IMR-90 (cell line): ENCODE data around the gene JADE3. TPM values are rescaled to one million over a fixed set of nuclear protein-coding genes. Genes with fewer than 3 reads are reported as not detected.
"Not testable (repeated sequence)": the region's sequence is repeated elsewhere in the genome, so short reads cannot be mapped to it uniquely, and the experiment has no call there.

Experiments
- ATAC-seq: fragments of 200-7000 bp; cut with Tn5 transposase; 2 replicates; pipeline ENCODE4 v1.9.1; 2020; ENCODE audit warnings: low read depth, mild to moderate bottlenecking, moderate library complexity
- BruUV-seq: library from RNA; stranded (reverse); fragments of 400-500 nt; replicated peaks from 2 replicates; lab custom pipeline; 2021; lab: Mats Ljungman, UMichigan
- CTCF ChIA-PET: fragments of 300-600 bp; formaldehyde crosslinking; extraction: SDS; loops from one replicate; lab custom pipeline; 2021; ENCODE audit warnings: antibody characterized with exemption; lab: Yijun Ruan, JAX
- POLR2A ChIA-PET: fragments of 300-600 bp; sonication (Branson Sonifier 250); formaldehyde crosslinking; loops from one replicate; lab custom pipeline; 2022; ENCODE audit warnings: antibody characterized with exemption; ENCODE audit not compliant: unreplicated experiment; lab: Charles Lee
- DNase-seq: peaks from one replicate; pipeline ENCODE4 v3.0.0; 2013
- H2AFZ ChIP-seq: replicated peaks from 2 replicates; pipeline ENCODE3; 2013; ENCODE audit warnings: low read length, mild to moderate bottlenecking; ENCODE audit not compliant: poor library complexity
- H2AK5ac ChIP-seq: 2 replicates; pipeline ENCODE4 v1.6.1; 2013; ENCODE audit warnings: low read depth, low read length, inconsistent platforms
- H2AK9ac ChIP-seq: replicated peaks from 2 replicates; pipeline ENCODE3; 2013; ENCODE audit warnings: mild to moderate bottlenecking, low read depth, low read length, moderate library complexity; ENCODE audit not compliant: poor library complexity
- H2BK120ac ChIP-seq: 2 replicates; pipeline ENCODE4 v1.6.1; 2013; ENCODE audit warnings: low read depth, low read length, inconsistent platforms
- H2BK15ac ChIP-seq: 3 replicates; pipeline ENCODE4 v1.6.1; 2013; ENCODE audit warnings: low read depth, low read length, inconsistent platforms
- H2BK20ac ChIP-seq: 2 replicates; pipeline ENCODE4 v1.6.1; 2013; ENCODE audit warnings: low read depth, mild to moderate bottlenecking, inconsistent platforms, low read length, moderate library complexity
- H2BK5ac ChIP-seq: 2 replicates; pipeline ENCODE4 v1.6.1; 2013; ENCODE audit warnings: mild to moderate bottlenecking, low read depth, low read length, inconsistent platforms; ENCODE audit not compliant: poor library complexity, severe bottlenecking
- H3K14ac ChIP-seq: replicated peaks from 2 replicates; pipeline ENCODE4 v1.6.1; 2013; ENCODE audit warnings: low read depth, low read length, inconsistent platforms
- H3K18ac ChIP-seq: 2 replicates; pipeline ENCODE4 v1.6.1; 2013; ENCODE audit warnings: low read depth, low read length, control low read depth
- H3K23ac ChIP-seq: 2 replicates; pipeline ENCODE4 v1.6.1; 2013; ENCODE audit warnings: low read depth, low read length, inconsistent platforms
- H3K27ac ChIP-seq: 2 replicates; pipeline ENCODE4 v1.5.1; 2013; ENCODE audit warnings: mild to moderate bottlenecking, control low read depth, low read length; ENCODE audit not compliant: insufficient read depth
- H3K27me3 ChIP-seq: 2 replicates; pipeline ENCODE4 v1.6.1; 2013; ENCODE audit warnings: low read length; ENCODE audit not compliant: control insufficient read depth, insufficient read depth
- H3K36me3 ChIP-seq: 2 replicates; pipeline ENCODE4 v1.6.1; 2013; ENCODE audit warnings: low read length, mixed read lengths; ENCODE audit not compliant: control insufficient read depth, insufficient read depth
- H3K4ac ChIP-seq: 2 replicates; pipeline ENCODE4 v1.6.1; 2013; ENCODE audit warnings: low read depth, low read length, inconsistent platforms
- H3K4me1 ChIP-seq: 2 replicates; pipeline ENCODE4 v1.6.1; 2013; ENCODE audit warnings: low read length, mixed read lengths; ENCODE audit not compliant: control insufficient read depth, insufficient read depth
- H3K4me2 ChIP-seq: 2 replicates; pipeline ENCODE4 v1.6.1; 2013; ENCODE audit warnings: low read depth, mild to moderate bottlenecking, control low read depth, low read length, moderate library complexity
- H3K4me3 ChIP-seq: 2 replicates; pipeline ENCODE4 v1.5.1; 2013; ENCODE audit warnings: low read depth, mild to moderate bottlenecking, control low read depth, low read length, moderate library complexity; ENCODE audit not compliant: insufficient read depth
- H3K56ac ChIP-seq: 2 replicates; pipeline ENCODE4 v1.6.1; 2013; ENCODE audit warnings: low read length, inconsistent platforms; ENCODE audit not compliant: insufficient read depth; ENCODE audit errors: extremely low read depth
- H3K79me1 ChIP-seq, 2 experiments: 2 replicates each; pipeline ENCODE4 v1.6.1; 2013; ENCODE audit warnings: low read length in 2 of 2, inconsistent platforms in 1 of 2, low read depth in 1 of 2
- H3K9ac ChIP-seq: 2 replicates; pipeline ENCODE4 v1.6.1; 2013; ENCODE audit warnings: low read depth, low read length, control low read depth
- H3K9me1 ChIP-seq: 2 replicates; pipeline ENCODE4 v1.6.1; 2013; ENCODE audit warnings: low read length, inconsistent platforms; ENCODE audit not compliant: insufficient read depth
- H3K9me3 ChIP-seq: 2 replicates; pipeline ENCODE4 v1.6.1; 2013; ENCODE audit warnings: low read length; ENCODE audit not compliant: control insufficient read depth, insufficient read depth
- H4K20me1 ChIP-seq: 2 replicates; pipeline ENCODE4 v1.6.1; 2013; ENCODE audit warnings: low read length, inconsistent platforms; ENCODE audit not compliant: insufficient read depth
- H4K5ac ChIP-seq: 2 replicates; pipeline ENCODE4 v1.6.1; 2013; ENCODE audit warnings: mild to moderate bottlenecking, low read depth, low read length, control low read depth
- H4K8ac ChIP-seq, 2 experiments: 2 replicates each; pipeline ENCODE4 v1.6.1; 2013; ENCODE audit warnings: low read depth in 2 of 2, low read length in 2 of 2, control low read depth in 1 of 2, inconsistent platforms in 1 of 2
- H4K91ac ChIP-seq: 2 replicates; pipeline ENCODE4 v1.6.1; 2013; ENCODE audit warnings: low read depth, low read length, inconsistent platforms; ENCODE audit not compliant: insufficient read depth
- WGBS, 2 experiments: methylation state at CpG; one replicate each; pipeline versions ENCODE4 v1.1.5 to v1.1.7; 2013; ENCODE audit warnings: missing lambda C conversion rate in 2 of 2; ENCODE audit not compliant: insufficient read length in 1 of 2; ENCODE audit errors: extremely low coverage in 2 of 2; 5-methylcytosine and 5-hydroxymethylcytosine counted together
- dilution Hi-C: fragments of 300-500 bp; cut with HindIII; formaldehyde crosslinking; loops from one replicate; pipeline ENCODE4 v1.14.3; 2018; ENCODE audit warnings: low sequenced_read_pairs; ENCODE audit not compliant: unreplicated experiment
- in situ Hi-C: fragments of 300-500 bp; cut with MboI; formaldehyde crosslinking; loops from 3 replicates; pipeline ENCODE4 v1.14.3; 2019; ENCODE audit warnings: low sequenced_read_pairs, inconsistent platforms, mixed read lengths
- intact Hi-C: fragments of 100-400 bp; cut with micrococcal nuclease; formaldehyde crosslinking; loops from 2 replicates; pipeline ENCODE4 v1.10.0; 2022
- polyA plus RNA-seq, 3 experiments: library from polyadenylated mRNA; depleted of rRNA; stranded (reverse); fragments of >200 nt; gene quantifications; 2 replicates each; pipeline ENCODE4 v1.2.3, GENCODE V29; 2012; ENCODE audit warnings: low replicate concordance in 1 of 3
- total RNA-seq: library from RNA; depleted of rRNA; stranded (reverse); fragments of >200 nt; gene quantifications from 2 replicates; pipeline ENCODE4 v1.2.3, GENCODE V29; 2012

The JADE3 gene
- total and polyA plus RNA-seq, 2 of the 4 experiments (the other 2 are of a cell fraction) = 2.1 to 4.7 TPM

DNA sequence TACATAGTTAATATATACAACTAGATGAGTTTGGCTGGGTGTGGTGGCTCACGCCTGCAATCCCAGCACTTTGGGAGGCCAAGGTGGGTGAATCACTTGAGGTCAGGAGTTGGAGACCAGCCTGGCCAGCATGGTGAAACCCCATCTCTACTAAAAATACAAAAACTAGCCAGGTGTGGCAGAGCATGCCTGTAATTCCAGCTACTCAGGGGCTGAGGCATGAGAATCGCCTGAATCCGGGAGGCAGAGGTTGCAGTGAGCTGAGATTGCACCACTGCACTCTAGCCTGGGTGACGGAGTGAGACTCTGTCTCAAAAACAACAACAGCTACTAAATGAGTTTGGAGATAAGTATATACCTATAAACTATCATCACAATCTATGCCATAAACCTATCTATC lies 64.8 kb downstream of the JADE3 start:
- H4K91ac ChIP-seq, H2BK20ac ChIP-seq, in situ Hi-C loops, H4K5ac ChIP-seq, H2AFZ ChIP-seq, H3K79me1 ChIP-seq, H3K4me1 ChIP-seq, dilution Hi-C loops, ATAC-seq, H3K4me3 ChIP-seq, H3K18ac ChIP-seq, H3K56ac ChIP-seq, CTCF ChIA-PET, H3K9me1 ChIP-seq, H2AK9ac ChIP-seq, H3K4me2 ChIP-seq, H2BK5ac ChIP-seq, H3K9ac ChIP-seq, H3K14ac ChIP-seq, H2BK120ac ChIP-seq, POLR2A ChIA-PET, H2BK15ac ChIP-seq, H4K8ac ChIP-seq, H4K20me1 ChIP-seq, H3K27me3 ChIP-seq, H3K23ac ChIP-seq, H3K9me3 ChIP-seq, H3K4ac ChIP-seq, H2AK5ac ChIP-seq, DNase-seq, H3K36me3 ChIP-seq, BruUV-seq, H3K27ac ChIP-seq: not testable (repeated sequence)
- intact Hi-C loops = loop anchor here (5.0 kb wide), 1 partner anchor 140 kb away; the partner anchor contains the start of gene RP2
- no CpG with 5 or more reads among the region's 4 CpGs for WGBS, 2 experiments
